MCF 10A (cell line): ENCODE results near the gene ARMCX5. TPM values are rescaled to one million over a fixed set of nuclear protein-coding genes. Genes with fewer than 3 reads are reported as not detected.

Source experiments
- BruUV-seq: library from RNA; stranded (reverse); fragments of 400-500 nt; replicated peaks from 2 replicates; lab custom pipeline; 2021; lab: Mats Ljungman, UMichigan
- CTCF ChIA-PET: fragments of 300-600 bp; sonication (Branson Sonifier 250); formaldehyde crosslinking; extraction: SDS; loops from one replicate; lab custom pipeline; 2021; ENCODE audit warnings: antibody characterized with exemption, inconsistent platforms; lab: Yijun Ruan, JAX
- POLR2A ChIA-PET: fragments of 300-600, 350-650 bp; sonication (Branson Sonifier 250); formaldehyde crosslinking; extraction: SDS; loops from one replicate; lab custom pipeline; 2020; ENCODE audit warnings: antibody characterized with exemption, inconsistent platforms; lab: Yijun Ruan, JAX
- DNase-seq: peaks from one replicate; pipeline ENCODE4 v3.0.0-alpha.2; 2018; ENCODE audit not compliant: unreplicated experiment
- H3K27ac Mint-ChIP-seq: one replicate; pipeline ENCODE4 v1.8.0; 2022; ENCODE audit warnings: mild to moderate bottlenecking, low read depth, mixed read lengths; ENCODE audit not compliant: unreplicated experiment
- H3K27me3 Mint-ChIP-seq: one replicate; pipeline ENCODE4 v1.8.0; 2022; ENCODE audit warnings: mixed read lengths; ENCODE audit not compliant: insufficient read depth, unreplicated experiment
- H3K36me3 Mint-ChIP-seq: one replicate; pipeline ENCODE4 v1.8.0; 2022; ENCODE audit warnings: mild to moderate bottlenecking, moderate library complexity, mixed read lengths; ENCODE audit not compliant: insufficient read depth, unreplicated experiment
- H3K4me1 Mint-ChIP-seq: one replicate; pipeline ENCODE4 v1.8.0; 2022; ENCODE audit warnings: mixed read lengths; ENCODE audit not compliant: insufficient read depth, unreplicated experiment
- H3K4me3 Mint-ChIP-seq: one replicate; pipeline ENCODE4 v1.8.0; 2022; ENCODE audit warnings: mild to moderate bottlenecking, moderate library complexity, mixed read lengths; ENCODE audit not compliant: unreplicated experiment
- H3K9me3 Mint-ChIP-seq: one replicate; pipeline ENCODE4 v1.8.0; 2022; ENCODE audit warnings: mixed read lengths; ENCODE audit not compliant: unreplicated experiment
- intact Hi-C: fragments of 100-400 bp; cut with micrococcal nuclease; formaldehyde crosslinking; loops from 2 replicates; pipeline ENCODE4 v1.14.1; 2022
- total RNA-seq: library from RNA; stranded (reverse); gene quantifications from 2 replicates; pipeline ENCODE4 v1.2.3, GENCODE V29; 2022
- TF ChIP-seq, protein P1 (sequence below): fragments of 200-600 bp; IDR thresholded peaks from one replicate; pipeline ENCODE4 v1.8.0; 2022; ENCODE audit warnings: antibody characterized with exemption, mild to moderate bottlenecking; ENCODE audit not compliant: unreplicated experiment

Gene ARMCX5
- total RNA-seq, 1 experiment from 2014 or later: 15.2 TPM

DNA sequence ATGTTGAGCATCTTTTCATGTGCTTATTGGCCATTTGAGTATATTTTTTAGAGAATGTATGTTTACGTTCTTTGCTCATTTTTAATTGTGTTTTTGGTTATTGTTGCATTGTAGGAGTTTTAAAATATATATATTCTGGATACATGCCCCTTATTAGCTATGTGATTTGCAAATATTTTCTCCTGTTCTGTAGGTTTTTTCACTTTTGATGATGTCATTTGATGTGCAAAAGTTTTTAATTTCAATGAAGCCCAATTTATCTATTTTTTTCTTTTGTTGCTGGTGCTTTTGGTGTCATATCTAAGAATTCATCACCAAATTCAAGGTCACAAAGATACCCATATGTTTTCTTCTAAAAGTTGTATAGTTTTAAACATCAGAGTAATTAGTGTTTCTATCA, 6.8 kb downstream of the ARMCX5 start:
- Mint-ChIP-seq H3K4me3 (no peak overlapping the region), H3K4me1 (peaks cover 4% of the 10 kb centered on the region), H3K9me3 (no peaks in the 10 kb centered on the region), H3K36me3 (peaks cover 6% of the 10 kb centered on the region), H3K27ac (no peak overlapping the region), H3K27me3 (peaks cover 28% of the 10 kb centered on the region)
- ChIA-PET POLR2A (no interaction called here), CTCF (no interaction called here)
- intact Hi-C loops: no loop called here
- TF ChIP-seq, protein P1, sequence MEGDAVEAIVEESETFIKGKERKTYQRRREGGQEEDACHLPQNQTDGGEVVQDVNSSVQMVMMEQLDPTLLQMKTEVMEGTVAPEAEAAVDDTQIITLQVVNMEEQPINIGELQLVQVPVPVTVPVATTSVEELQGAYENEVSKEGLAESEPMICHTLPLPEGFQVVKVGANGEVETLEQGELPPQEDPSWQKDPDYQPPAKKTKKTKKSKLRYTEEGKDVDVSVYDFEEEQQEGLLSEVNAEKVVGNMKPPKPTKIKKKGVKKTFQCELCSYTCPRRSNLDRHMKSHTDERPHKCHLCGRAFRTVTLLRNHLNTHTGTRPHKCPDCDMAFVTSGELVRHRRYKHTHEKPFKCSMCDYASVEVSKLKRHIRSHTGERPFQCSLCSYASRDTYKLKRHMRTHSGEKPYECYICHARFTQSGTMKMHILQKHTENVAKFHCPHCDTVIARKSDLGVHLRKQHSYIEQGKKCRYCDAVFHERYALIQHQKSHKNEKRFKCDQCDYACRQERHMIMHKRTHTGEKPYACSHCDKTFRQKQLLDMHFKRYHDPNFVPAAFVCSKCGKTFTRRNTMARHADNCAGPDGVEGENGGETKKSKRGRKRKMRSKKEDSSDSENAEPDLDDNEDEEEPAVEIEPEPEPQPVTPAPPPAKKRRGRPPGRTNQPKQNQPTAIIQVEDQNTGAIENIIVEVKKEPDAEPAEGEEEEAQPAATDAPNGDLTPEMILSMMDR: no peak
- no peak for DNase-seq
- no TSS peak for BruUV-seq

DNA sequence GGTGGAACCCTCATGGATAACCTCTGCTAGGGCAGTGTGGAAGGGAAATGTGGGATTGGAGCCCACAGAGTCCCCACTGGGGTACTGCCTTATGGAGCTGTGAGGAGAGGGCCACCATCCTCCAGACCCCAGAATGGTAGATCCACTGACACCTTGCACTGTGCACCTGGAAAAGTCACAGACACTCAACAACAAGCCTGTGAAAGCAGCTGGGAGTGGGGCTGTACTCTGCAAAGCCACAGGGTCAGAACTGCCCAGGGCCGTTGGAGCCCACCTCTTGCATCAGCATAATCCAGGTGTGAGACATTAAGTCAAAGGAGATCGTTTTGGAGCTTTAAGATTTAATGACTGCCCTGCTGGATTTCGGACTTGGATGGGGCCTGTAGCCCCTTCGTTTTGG, 11.6 kb downstream of the ARMCX5 start:
- ChIA-PET POLR2A (no interaction called here), CTCF (no interaction called here)
- Mint-ChIP-seq H3K9me3 (no peaks in the 10 kb centered on the region), H3K27me3 (peaks cover 28% of the 10 kb centered on the region), H3K4me3 (no peak overlapping the region), H3K36me3 (peaks cover 9% of the 10 kb centered on the region), H3K27ac (no peak overlapping the region), H3K4me1 (peaks cover 4% of the 10 kb centered on the region)
- no TSS peak for BruUV-seq
- DNase-seq: no peak
- intact Hi-C loops: no loop called here
- TF ChIP-seq, protein P1: no peak

DNA sequence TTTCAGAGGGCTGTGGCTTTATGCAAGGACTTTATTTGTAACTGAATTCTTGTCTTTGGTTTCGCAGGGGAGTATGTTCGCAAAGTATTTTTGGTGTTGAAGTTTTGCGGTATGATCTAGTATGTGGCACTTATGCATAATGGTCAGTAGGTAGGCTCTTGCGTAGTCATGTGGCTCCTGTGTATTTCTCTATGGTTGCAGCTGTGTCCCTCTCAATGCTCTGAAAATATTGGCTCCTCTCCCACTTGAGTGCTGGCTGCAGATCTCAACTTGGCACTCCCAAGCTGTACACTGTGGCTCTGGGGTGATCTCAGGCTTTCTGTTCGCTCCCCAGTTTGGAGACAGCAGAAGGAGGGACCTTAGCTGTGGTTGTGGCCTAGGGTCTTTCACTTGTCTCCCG, 24.8 kb downstream of the ARMCX5 start:
- POLR2A ChIA-PET: interaction anchor here (1.9 kb wide), 1 partner anchor 25 kb away, joined by 7 read pairs; the partner anchor contains the start of gene ARMCX5
- CTCF ChIA-PET: no interaction called here
- TF ChIP-seq, protein P1: no peak
- Mint-ChIP-seq H3K36me3 (peaks cover 4% of the 10 kb centered on the region), H3K27me3 (no peaks in the 10 kb centered on the region), H3K4me3 (no peak overlapping the region), H3K4me1 (no peaks in the 10 kb centered on the region), H3K27ac (no peak overlapping the region), H3K9me3 (peaks cover 19% of the 10 kb centered on the region)
- DNase-seq: no peak
- BruUV-seq: no TSS peak
- intact Hi-C loops: no loop called here

DNA sequence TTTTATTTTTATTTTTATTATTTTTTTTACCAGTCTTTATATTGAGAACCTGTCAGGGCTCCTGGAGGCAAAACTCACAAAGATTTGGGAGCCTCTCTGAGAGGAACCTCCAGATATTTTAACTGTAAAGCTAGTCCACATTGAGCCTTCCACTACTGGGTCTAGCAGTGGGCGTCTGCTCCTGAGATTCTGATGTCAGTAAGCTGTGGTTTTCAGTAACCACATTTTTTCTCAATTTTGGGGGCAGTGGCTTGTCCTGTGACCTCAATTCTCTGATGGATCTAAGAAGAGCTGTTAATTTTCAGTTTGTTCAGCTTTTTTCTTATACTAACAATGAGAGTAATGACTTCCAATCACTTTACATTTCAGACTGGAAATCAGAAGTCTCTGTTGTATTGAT, 28.3 kb downstream of the ARMCX5 start:
- no peak for DNase-seq
- ChIA-PET CTCF (interaction anchor here (0.7 kb wide), 1 partner anchor 8 kb away, joined by 3 read pairs; no protein-coding TSS in a partner anchor), POLR2A (no interaction called here)
- H3K4me3 Mint-ChIP-seq: no peak overlapping the region
- TF ChIP-seq, protein P1: no peak
- no peaks in the 10 kb centered on the region for H3K4me1 Mint-ChIP-seq
- intact Hi-C loops: no loop called here
- H3K27me3 Mint-ChIP-seq: no peaks in the 10 kb centered on the region
- H3K36me3 Mint-ChIP-seq: no peaks in the 10 kb centered on the region
- H3K27ac Mint-ChIP-seq: no peak overlapping the region
- BruUV-seq: no TSS peak
- no peaks in the 10 kb centered on the region for H3K9me3 Mint-ChIP-seq
